LNCaP clone FGC (cell line): Measurements from ENCODE around the gene CDC14B.
"Not testable (repeated sequence)": the region's sequence is repeated elsewhere in the genome, so short reads cannot be mapped to it uniquely, and the experiment has no call there.

Source experiments
- DNase-seq: peaks from one replicate; pipeline ENCODE4 v3.0.0-alpha.2; 2011; ENCODE audit warnings: low read depth
- H3K4me3 ChIP-seq: 2 replicates; pipeline ENCODE4 v1.5.1; 2011; ENCODE audit warnings: mild to moderate bottlenecking, low read depth, low read length, control low read depth
- TF ChIP-seq, protein P1 (sequence below): IDR thresholded peaks from 2 replicates; pipeline ENCODE4 v1.5.1; 2012; ENCODE audit warnings: mild to moderate bottlenecking; ENCODE audit not compliant: control insufficient read depth, insufficient read depth; ENCODE audit errors: extremely low read depth

The CDC14B gene

DNA sequence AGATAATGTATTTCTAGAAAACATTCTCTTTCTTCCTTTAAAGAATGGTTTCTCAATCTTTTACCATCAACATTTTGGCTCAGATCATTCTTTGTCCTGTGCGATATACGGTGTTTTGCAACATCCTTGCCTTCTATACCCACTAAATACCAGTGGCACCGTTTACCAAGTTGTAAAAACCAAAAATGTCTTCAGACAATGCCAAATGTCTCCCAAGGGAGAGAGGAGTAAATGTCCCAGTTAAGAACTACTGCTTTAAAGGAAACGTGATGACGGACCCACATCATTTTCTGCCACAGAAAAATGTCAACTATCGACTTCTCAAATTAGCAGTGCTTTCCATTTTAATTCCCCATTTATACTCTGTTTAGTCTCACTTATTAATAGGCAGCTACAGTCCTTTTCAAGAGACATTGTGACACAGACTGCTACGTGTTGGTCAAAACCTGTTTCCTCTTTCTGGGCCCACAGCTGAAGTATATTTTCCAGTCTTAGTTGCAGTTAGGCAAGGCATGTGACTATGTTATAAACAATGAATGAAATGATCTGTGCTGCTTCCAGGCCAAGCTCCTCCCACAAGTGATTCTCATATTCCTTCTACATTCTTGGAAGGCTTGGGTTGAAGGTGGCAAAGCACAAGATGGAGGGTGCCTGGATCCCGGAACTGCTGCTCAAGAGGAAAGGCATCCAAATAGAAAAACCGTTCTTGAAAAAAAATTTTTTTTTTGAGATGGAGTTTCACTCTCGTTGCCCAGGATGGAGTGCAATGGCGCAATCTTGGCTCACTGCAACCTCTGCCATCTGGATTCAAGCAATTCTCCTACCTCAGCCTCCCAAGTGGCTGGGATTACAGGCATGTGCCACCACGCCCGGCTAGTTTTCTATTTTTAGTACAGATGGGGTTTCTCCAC lies 26.7 kb upstream of the CDC14B start:
- no peak overlapping the region for H3K4me3 ChIP-seq
- TF ChIP-seq, protein P1, sequence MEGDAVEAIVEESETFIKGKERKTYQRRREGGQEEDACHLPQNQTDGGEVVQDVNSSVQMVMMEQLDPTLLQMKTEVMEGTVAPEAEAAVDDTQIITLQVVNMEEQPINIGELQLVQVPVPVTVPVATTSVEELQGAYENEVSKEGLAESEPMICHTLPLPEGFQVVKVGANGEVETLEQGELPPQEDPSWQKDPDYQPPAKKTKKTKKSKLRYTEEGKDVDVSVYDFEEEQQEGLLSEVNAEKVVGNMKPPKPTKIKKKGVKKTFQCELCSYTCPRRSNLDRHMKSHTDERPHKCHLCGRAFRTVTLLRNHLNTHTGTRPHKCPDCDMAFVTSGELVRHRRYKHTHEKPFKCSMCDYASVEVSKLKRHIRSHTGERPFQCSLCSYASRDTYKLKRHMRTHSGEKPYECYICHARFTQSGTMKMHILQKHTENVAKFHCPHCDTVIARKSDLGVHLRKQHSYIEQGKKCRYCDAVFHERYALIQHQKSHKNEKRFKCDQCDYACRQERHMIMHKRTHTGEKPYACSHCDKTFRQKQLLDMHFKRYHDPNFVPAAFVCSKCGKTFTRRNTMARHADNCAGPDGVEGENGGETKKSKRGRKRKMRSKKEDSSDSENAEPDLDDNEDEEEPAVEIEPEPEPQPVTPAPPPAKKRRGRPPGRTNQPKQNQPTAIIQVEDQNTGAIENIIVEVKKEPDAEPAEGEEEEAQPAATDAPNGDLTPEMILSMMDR, result no peak
- no peak for DNase-seq

DNA sequence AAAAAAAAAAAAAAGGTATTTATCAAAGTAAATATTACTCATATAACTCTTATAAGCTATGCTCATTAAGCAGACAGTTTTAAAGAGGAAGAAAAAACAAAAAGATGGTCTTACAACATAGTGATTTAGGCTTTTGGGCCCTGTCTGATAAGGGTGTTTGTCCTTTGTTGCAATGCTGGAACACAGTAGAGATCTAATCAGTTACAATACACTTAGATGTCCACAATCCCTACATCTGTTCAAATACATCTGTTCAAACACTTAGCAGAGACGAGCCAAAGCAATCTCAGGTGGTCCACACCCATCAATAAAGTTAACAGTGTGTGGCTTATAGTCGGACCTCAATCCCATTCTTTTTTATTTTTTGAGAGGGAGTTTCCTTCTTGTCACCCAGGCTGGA lies 24.5 kb upstream of the CDC14B start:
- TF ChIP-seq, protein P1, result no peak
- H3K4me3 ChIP-seq, result no peak overlapping the region
- peak; percentile 90 for DNase-seq

DNA sequence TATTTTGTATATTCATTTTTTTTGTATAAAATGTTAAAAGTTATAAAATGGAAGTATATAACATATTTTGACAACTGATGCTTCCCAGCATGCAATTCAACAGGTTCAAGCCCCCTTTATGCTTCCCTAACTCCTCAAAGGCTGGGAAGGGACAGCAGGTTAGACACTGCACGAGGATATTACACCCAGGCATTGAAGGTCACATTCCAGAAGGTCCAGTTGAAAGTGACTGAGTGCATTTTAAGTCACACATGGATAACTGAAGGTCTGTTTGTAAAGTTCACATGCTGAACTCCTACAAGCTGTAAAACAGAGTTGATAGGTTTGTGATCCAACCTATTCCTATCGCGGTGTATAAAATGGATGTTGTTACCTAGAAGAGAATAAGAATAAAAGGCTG lies 21.9 kb upstream of the CDC14B start:
- DNase-seq, result no peak
- H3K4me3 ChIP-seq, result no peak overlapping the region
- TF ChIP-seq, protein P1, result no peak

DNA sequence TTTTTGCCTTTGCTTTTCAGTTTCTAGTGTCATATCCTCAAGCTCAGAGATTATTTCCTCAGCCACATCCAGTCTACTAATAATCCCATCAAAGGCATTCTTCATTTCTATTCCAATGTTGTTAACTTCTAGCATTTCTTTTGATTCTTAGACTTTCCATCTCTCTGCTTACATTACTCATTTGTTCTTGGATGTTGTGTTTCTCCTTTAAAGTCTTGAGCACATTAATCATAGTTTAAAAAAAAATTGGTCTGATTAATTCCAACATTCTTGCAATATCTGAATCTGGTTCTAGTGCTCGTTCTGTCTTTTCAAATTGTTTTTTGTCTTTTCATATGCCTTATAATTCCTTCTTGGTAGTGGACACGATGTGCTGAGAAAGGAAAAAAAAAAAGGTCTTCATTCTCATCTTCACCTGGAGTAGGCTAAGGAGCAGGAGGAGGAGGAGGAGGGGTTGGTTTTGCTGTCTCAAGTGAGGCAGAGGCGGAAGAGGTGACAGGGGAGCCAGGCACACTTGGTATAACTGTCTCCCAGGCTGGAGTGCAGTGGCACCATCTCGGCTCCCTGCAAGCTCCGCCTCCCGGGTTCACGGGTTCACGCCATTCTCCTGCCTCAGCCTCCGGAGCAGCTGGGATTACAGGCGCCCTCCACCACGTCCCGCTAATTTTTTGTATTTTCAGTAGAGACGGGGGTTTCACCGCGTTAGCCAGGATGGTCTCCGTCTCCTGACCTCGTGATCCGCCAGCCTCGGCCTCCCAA lies 19.1 kb upstream of the CDC14B start:
- TF ChIP-seq, protein P1, result no peak
- DNase-seq, result no peak
- H3K4me3 ChIP-seq, result no peak overlapping the region

DNA sequence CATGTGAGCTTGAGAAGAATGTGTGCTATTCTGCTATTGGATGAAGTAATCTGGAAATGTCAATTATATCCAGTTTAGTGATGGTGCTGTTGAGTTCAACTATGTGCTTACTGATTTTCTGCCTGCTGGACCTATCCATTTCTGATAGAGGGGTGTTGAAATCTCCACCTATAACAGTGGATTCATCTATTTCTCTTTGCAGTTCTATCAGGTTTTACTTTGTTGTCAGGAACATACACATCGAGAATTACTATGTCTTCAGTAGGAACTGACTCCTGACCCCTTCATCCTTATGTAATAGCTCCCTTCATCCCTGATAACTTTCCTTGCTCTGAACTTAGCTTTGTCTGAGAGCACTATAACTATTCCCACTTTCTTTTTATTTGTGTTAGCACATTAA lies 16.7 kb upstream of the CDC14B start:
- no peak overlapping the region for H3K4me3 ChIP-seq
- TF ChIP-seq, protein P1, result no peak
- DNase-seq, result no peak

DNA sequence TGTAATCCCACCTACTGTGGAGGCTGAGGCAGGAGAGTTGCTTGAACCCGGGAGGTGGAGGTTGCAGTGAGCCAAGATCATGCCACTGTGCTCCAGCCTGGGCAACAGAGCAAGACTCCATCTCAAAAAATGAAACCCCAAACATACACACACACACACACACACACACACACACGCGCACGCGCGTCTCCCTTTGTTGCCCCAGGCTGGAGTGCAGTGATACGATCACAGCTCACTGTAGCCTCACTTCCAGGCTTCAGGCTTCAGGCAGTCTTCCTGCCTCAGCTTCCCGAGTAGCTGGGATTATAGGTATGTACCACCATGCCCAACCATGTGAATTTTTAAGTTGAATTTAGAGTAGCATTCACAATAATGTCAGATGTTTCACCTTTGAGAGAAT lies 13.9 kb upstream of the CDC14B start:
- H3K4me3 ChIP-seq, DNase-seq: not testable (repeated sequence)

DNA sequence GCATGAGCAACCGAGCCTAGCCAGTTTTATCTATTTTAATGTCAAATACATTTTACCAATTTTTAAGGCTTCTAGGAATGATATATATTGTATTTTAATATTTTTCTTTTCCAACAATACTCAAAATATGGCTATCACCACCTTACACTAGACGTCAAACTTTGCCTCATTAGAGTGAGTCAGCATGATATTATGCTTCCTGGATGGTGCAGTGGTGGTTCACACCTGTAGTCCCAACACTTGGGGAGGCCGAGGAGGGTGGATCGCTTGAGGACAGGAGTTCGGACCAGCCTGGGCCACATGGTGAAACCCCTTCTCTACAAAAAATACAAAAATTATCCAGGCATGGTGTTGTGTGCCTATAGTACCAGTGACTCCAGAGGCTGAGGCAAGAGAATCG lies 7.3 kb upstream of the CDC14B start:
- H3K4me3 ChIP-seq, result no peak overlapping the region
- DNase-seq, result no peak
- TF ChIP-seq, protein P1, result no peak
